Measurements from ENCODE around the gene NRIP2.

Gene NRIP2

GRCh38 chr12:2795291-2796186 is 39.3 kb downstream of the NRIP2 start:
- peaks cover 14 to 19% of the 10 kb centered on the region in 2 donors for H3K4me1 Mint-ChIP-seq (ENCODE audit: low read depth in 2 of 2)

GRCh38 chr12:2794736-2795289 is 40.0 kb downstream of the NRIP2 start, which contains the start of gene FKBP4:
Gene FKBP4 (plus strand): TSS chr12:2794970. CDS start chr12:2795140, 170 bp downstream.
- Mint-ChIP-seq H3K36me3 (ENCODE audit: insufficient read depth) (peaks cover 29% of the 10 kb centered on the region), H3K4me3 (peak within 1 kb of the TSS; percentile 86 to 88), H3K27me3 (no peaks in the 10 kb centered on the region), H3K9me3 (no peaks in the 10 kb centered on the region), H3K4me1 (ENCODE audit: low read depth in 2 of 2) (peaks cover 14 to 19% of the 10 kb centered on the region in 2 donors), H3K27ac (peak within 1 kb of the TSS; percentile 55 to 73)
- ATAC-seq (replicated peaks): peak; percentile 91
- DNase-seq: peak; percentile 80 to 85 (median 84)

More at GRCh38 chr12:2795291-2796186, 39.3 kb downstream of the NRIP2 start:
- Mint-ChIP-seq H3K27ac (peak overlapping the region; percentile 87 to 91), H3K4me3 (peak overlapping the region; percentile 86 to 88), H3K9me3 (no peaks in the 10 kb centered on the region), H3K36me3 (ENCODE audit: insufficient read depth) (peaks cover 36% of the 10 kb centered on the region), H3K27me3 (no peaks in the 10 kb centered on the region)
- ATAC-seq (replicated peaks) (peak; percentile 65), DNase-seq (peak; percentile 58 to 66 (median 65))

GRCh38 chr12:2794191-2794735 is 40.6 kb downstream of the NRIP2 start:
- peak; percentile 4 for ATAC-seq (replicated peaks)
- peaks cover 14 to 19% of the 10 kb centered on the region in 2 donors for H3K4me1 Mint-ChIP-seq (ENCODE audit: low read depth in 2 of 2)
- peak in 1 of 3 experiments; percentile 17 for DNase-seq
- H3K36me3 Mint-ChIP-seq (ENCODE audit: insufficient read depth): peaks cover 24% of the 10 kb centered on the region
- no peaks in the 10 kb centered on the region for H3K9me3 Mint-ChIP-seq
- no peaks in the 10 kb centered on the region for H3K27me3 Mint-ChIP-seq
- H3K4me3 Mint-ChIP-seq: peak overlapping the region; percentile 74 to 81
- H3K27ac Mint-ChIP-seq: peak overlapping the region; percentile 55 to 73

GRCh38 chr12:2793561-2793960 is 41.3 kb downstream of the NRIP2 start:
- no peak for DNase-seq
- Mint-ChIP-seq H3K27ac (peak overlapping the region; percentile 46 to 73), H3K9me3 (no peaks in the 10 kb centered on the region), H3K4me3 (peak overlapping the region; percentile 74 to 81), H3K27me3 (no peaks in the 10 kb centered on the region), H3K36me3 (ENCODE audit: insufficient read depth) (peaks cover 21% of the 10 kb centered on the region), H3K4me1 (ENCODE audit: low read depth in 2 of 2) (peaks cover 14 to 18% of the 10 kb centered on the region in 2 donors)
- no peak for ATAC-seq (replicated peaks)

GRCh38 chr12:2792671-2793500 is 41.9 kb downstream of the NRIP2 start:
- no peaks in the 10 kb centered on the region for H3K9me3 Mint-ChIP-seq
- no peaks in the 10 kb centered on the region for H3K27me3 Mint-ChIP-seq
- DNase-seq (no peak), ATAC-seq (replicated peaks) (no peak)
- peak overlapping the region; percentile 74 to 81 for H3K4me3 Mint-ChIP-seq
- H3K36me3 Mint-ChIP-seq (ENCODE audit: insufficient read depth): peaks cover 18% of the 10 kb centered on the region
- peak overlapping the region in 1 of 2 donors; percentile 46 for H3K27ac Mint-ChIP-seq
- H3K4me1 Mint-ChIP-seq (ENCODE audit: low read depth in 2 of 2): peaks cover 14 to 15% of the 10 kb centered on the region in 2 donors

GRCh38 chr12:2791089-2791488 is 43.7 kb downstream of the NRIP2 start:
- Mint-ChIP-seq H3K27ac (no peak overlapping the region), H3K9me3 (no peaks in the 10 kb centered on the region), H3K27me3 (no peaks in the 10 kb centered on the region), H3K4me1 (ENCODE audit: low read depth in 2 of 2) (peaks cover 3 to 5% of the 10 kb centered on the region in 2 donors), H3K4me3 (no peak overlapping the region), H3K36me3 (ENCODE audit: insufficient read depth) (peaks cover 8% of the 10 kb centered on the region)
- DNase-seq: no peak
- no peak for ATAC-seq (replicated peaks)

GRCh38 chr12:2785017-2785416 is 49.8 kb downstream of the NRIP2 start:
- Mint-ChIP-seq H3K4me1 (ENCODE audit: low read depth in 2 of 2) (peaks cover 10 to 13% of the 10 kb centered on the region in 2 donors), H3K4me3 (no peak overlapping the region), H3K27me3 (peaks cover 20 to 39% of the 10 kb centered on the region in 2 donors), H3K9me3 (no peaks in the 10 kb centered on the region), H3K27ac (no peak overlapping the region), H3K36me3 (ENCODE audit: insufficient read depth) (no peaks in the 10 kb centered on the region)
- ATAC-seq (replicated peaks): no peak
- DNase-seq: no peak

- DNase-seq (peak; percentile 42 to 51 (median 43)), ATAC-seq (replicated peaks) (peak; percentile 90)
- Mint-ChIP-seq H3K27me3 (peaks cover 20 to 44% of the 10 kb centered on the region in 2 donors), H3K4me3 (peak overlapping the region; percentile 65 to 79), H3K4me1 (ENCODE audit: low read depth in 2 of 2) (peaks cover 10 to 13% of the 10 kb centered on the region in 2 donors), H3K27ac (peak overlapping the region in 1 of 2 donors; percentile 16), H3K36me3 (ENCODE audit: insufficient read depth) (peaks cover 4% of the 10 kb centered on the region), H3K9me3 (no peaks in the 10 kb centered on the region)
These were observed 50.8 kb downstream of the NRIP2 start for GRCh38 chr12:2783936-2784600.

GRCh38 chr12:2779281-2779680 is 55.6 kb downstream of the NRIP2 start:
- Mint-ChIP-seq H3K27ac (no peak overlapping the region), H3K27me3 (peaks cover 11 to 55% of the 10 kb centered on the region in 2 donors), H3K36me3 (ENCODE audit: insufficient read depth) (peaks cover 4% of the 10 kb centered on the region), H3K4me3 (no peak overlapping the region), H3K4me1 (ENCODE audit: low read depth in 2 of 2) (peaks cover 10% of the 10 kb centered on the region in 2 donors), H3K9me3 (no peaks in the 10 kb centered on the region)
- no peak for ATAC-seq (replicated peaks)
- no peak for DNase-seq

GRCh38 chr12:2776129-2776806 is 58.6 kb downstream of the NRIP2 start:
- Mint-ChIP-seq H3K27me3 (peaks cover 0 to 38% of the 10 kb centered on the region in 2 donors), H3K36me3 (ENCODE audit: insufficient read depth) (peaks cover 4% of the 10 kb centered on the region)
- ATAC-seq (replicated peaks): no peak

GRCh38 chr12:2775431-2775830 is 59.4 kb downstream of the NRIP2 start:
- peaks cover 0 to 2% of the 10 kb centered on the region in 2 donors for H3K9me3 Mint-ChIP-seq
- peaks cover 4% of the 10 kb centered on the region for H3K36me3 Mint-ChIP-seq (ENCODE audit: insufficient read depth)
- no peaks in the 10 kb centered on the region for H3K4me1 Mint-ChIP-seq (ENCODE audit: low read depth in 2 of 2)
- ATAC-seq (replicated peaks) (no peak), DNase-seq (no peak)
- H3K27me3 Mint-ChIP-seq: peaks cover 0 to 38% of the 10 kb centered on the region in 2 donors
- no peak overlapping the region for H3K4me3 Mint-ChIP-seq
- no peak overlapping the region for H3K27ac Mint-ChIP-seq

More at GRCh38 chr12:2776129-2776806, 58.6 kb downstream of the NRIP2 start:
- H3K4me1 Mint-ChIP-seq (ENCODE audit: low read depth in 2 of 2): no peaks in the 10 kb centered on the region
- DNase-seq: no peak
- no peaks in the 10 kb centered on the region for H3K9me3 Mint-ChIP-seq
- no peak overlapping the region for H3K4me3 Mint-ChIP-seq
- H3K27ac Mint-ChIP-seq: no peak overlapping the region
